ENCODE measurements around the gene ARSA. TPM values are rescaled to one million over a fixed set of nuclear protein-coding genes. Genes with fewer than 3 reads are reported as not detected.
A peak's percentile ranks its signal among the peaks of the same experiment; 100 is the strongest.

ARSA gene
- total RNA-seq, 1 experiment from 2014 or later = 16.4 TPM

DNA sequence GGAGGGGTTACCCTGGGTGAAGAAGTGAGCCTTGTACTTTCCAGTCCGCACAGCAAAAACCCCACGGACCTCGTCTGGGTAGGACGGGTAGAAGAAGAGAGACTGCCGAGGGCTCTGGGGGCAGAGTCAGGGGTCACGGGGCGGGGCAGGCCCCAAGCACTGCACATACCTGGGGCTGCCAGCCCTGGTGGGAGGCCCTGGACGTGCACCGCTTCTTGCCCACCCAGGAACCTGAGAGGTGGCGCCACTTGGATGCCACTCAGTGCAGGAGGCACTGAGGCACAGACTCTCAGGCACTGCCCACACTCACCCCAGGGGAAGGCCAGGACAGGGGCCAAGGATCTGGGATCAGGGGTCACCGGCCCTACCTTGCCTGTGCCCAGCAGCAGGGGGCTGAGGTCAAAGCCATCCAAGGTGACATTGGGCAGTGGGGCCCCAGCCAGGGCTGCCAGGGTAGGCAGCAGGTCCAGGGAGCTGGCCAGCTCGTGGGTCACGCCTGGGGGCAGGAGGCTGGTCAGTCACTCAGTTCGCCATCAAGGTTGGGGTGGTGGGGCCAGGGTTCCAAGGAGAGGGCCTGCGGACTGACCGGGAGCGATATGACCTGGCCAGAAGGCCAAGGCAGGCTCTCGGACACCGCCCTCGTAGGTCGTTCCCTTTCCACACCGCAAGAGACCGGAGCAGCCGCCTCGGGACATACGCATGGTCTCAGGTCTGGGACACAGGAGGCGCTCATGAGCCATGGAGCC is 2.2 kb downstream of the ARSA start:
- ChIA-PET CTCF (interaction anchor here (1.2 kb wide), 1 partner anchor 65 kb away, joined by 3 read pairs; no protein-coding TSS in a partner anchor), POLR2A (no interaction called here), RAD21 (ENCODE audit: low non-redundant PET in 1 of 2, low total read pairs in 2 of 2, uncharacterized antibody in 2 of 2, unreplicated experiment in 2 of 2) (interaction anchor here in 1 of 2 experiments (0.6 kb wide), 1 partner anchor 105 kb away, joined by 7 read pairs; no protein-coding TSS in a partner anchor)
- TF ChIP-seq EGR1 (IDR thresholded peaks at IDR 0.05; ENCODE audit: low read depth) = no peak
- no peak for TF ChIP-seq SIN3A (IDR thresholded peaks at IDR 0.05; ENCODE audit: low read depth)
- TF ChIP-seq EZH2 (IDR thresholded peaks at IDR 0.05) = no peak
- no peak for TF ChIP-seq FOSL1 (IDR thresholded peaks at IDR 0.05; ENCODE audit: low read depth)
- no peak for TF ChIP-seq SP1 (IDR thresholded peaks at IDR 0.05; ENCODE audit: low read depth)
- TF ChIP-seq, protein P1, sequence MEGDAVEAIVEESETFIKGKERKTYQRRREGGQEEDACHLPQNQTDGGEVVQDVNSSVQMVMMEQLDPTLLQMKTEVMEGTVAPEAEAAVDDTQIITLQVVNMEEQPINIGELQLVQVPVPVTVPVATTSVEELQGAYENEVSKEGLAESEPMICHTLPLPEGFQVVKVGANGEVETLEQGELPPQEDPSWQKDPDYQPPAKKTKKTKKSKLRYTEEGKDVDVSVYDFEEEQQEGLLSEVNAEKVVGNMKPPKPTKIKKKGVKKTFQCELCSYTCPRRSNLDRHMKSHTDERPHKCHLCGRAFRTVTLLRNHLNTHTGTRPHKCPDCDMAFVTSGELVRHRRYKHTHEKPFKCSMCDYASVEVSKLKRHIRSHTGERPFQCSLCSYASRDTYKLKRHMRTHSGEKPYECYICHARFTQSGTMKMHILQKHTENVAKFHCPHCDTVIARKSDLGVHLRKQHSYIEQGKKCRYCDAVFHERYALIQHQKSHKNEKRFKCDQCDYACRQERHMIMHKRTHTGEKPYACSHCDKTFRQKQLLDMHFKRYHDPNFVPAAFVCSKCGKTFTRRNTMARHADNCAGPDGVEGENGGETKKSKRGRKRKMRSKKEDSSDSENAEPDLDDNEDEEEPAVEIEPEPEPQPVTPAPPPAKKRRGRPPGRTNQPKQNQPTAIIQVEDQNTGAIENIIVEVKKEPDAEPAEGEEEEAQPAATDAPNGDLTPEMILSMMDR (IDR thresholded peaks at IDR 0.05 in 2 of 3, conservative IDR thresholded peaks at IDR 0.05 in 1 of 3; ENCODE audit: borderline replicate concordance in 1 of 3, insufficient read depth in 1 of 3, low read depth in 2 of 3, low read length in 2 of 3) = peak; percentile 12 to 37 (median 27); a peak in 3 of 6 replicates
- peak; percentile 34; the same call in 1 of the 2 replicates for TF ChIP-seq RAD21 (IDR thresholded peaks at IDR 0.05; ENCODE audit: low read depth)
- Histone ChIP-seq H3K27me3 (ENCODE audit: insufficient read depth, low read length) (peaks cover 6% of the 10 kb centered on the region; the same call in 1 of the 2 replicates), H3K4me3 (replicated peaks in 1 of 2; ENCODE audit: low read depth in 1 of 2, low read length in 2 of 2) (no peak overlapping the region), H3K4me1 (ENCODE audit: control insufficient read depth in 1 of 2, insufficient read depth in 2 of 2, low read length in 2 of 2) (peaks cover 10 to 53% of the 10 kb centered on the region in 2 experiments; a peak in 3 of 4 replicates), H3K27ac (ENCODE audit: low read depth, low read length) (no peak overlapping the region), H3K4me2 (ENCODE audit: low read length) (no peak overlapping the region), H3K9me2 (ENCODE audit: insufficient read depth) (no peaks in the 10 kb centered on the region), H4K20me1 (ENCODE audit: insufficient read depth) (no peaks in the 10 kb centered on the region), H3K9ac (ENCODE audit: low read length) (no peak overlapping the region), H3K79me2 (ENCODE audit: insufficient read depth, low read length) (no peaks in the 10 kb centered on the region), H2AFZ (ENCODE audit: low read depth, low read length, poor library complexity, severe bottlenecking) (no peak overlapping the region), H3K36me3 (ENCODE audit: control insufficient read depth in 1 of 2, insufficient read depth in 2 of 2, low read length in 2 of 2) (no peaks in the 10 kb centered on the region), H3K9me3 (ENCODE audit: control insufficient read depth in 1 of 2, insufficient read depth in 1 of 2, low read depth in 1 of 2, low read length in 2 of 2) (no peaks in the 10 kb centered on the region)
- DNase-seq (ENCODE audit: low read depth, low spot score) (no peak), ATAC-seq (no peak)
- intact Hi-C loops (cut with micrococcal nuclease) = loop anchor here (2.0 kb wide), 1 partner anchor 65 kb away; no protein-coding TSS in a partner anchor
- no TSS peak for BruUV-seq (replicated peaks)
